K562 (cell line): ENCODE results near the gene ZNF17. TPM values are rescaled to one million over a fixed set of nuclear protein-coding genes. Genes with fewer than 3 reads are reported as not detected.

Experiments used
- ATAC-seq: fragments of 200-7000 bp; cut with Tn5 transposase; 3 replicates; pipeline ENCODE4 v1.9.1; 2020; ENCODE audit warnings: moderate library complexity
- BruUV-seq: library from RNA; stranded (reverse); fragments of 400-500 nt; replicated peaks from 2 replicates; lab custom pipeline; 2021; lab: Mats Ljungman, UMichigan
- CTCF ChIA-PET: fragments of 300-600 bp; formaldehyde crosslinking; extraction: SDS; loops from one replicate; lab custom pipeline; 2021; ENCODE audit warnings: low intra/inter-chr PET ratio; lab: Yijun Ruan, JAX
- POLR2A ChIA-PET: fragments of 300-600, 350-650 bp; sonication (Branson Sonifier 250); formaldehyde crosslinking; extraction: SDS; loops from one replicate; lab custom pipeline; 2021; ENCODE audit warnings: antibody characterized with exemption, inconsistent platforms; lab: Yijun Ruan, JAX
- DNase-seq, 4 experiments: peaks; one replicate each; pipeline versions ENCODE4 v3.0.0 to v3.0.0-alpha.2; 2011 to 2018; ENCODE audit warnings: low spot score in 3 of 4, mixed read lengths in 3 of 4; ENCODE audit errors: extremely low read depth in 1 of 4
- FAIRE-seq: peaks from 2 replicates; lab custom pipeline; 2011; peaks lifted over from hg19 to GRCh38; lab: Jason Lieb, UNC
- H2AFZ ChIP-seq: 2 replicates; pipeline ENCODE4 v1.6.0; 2011; ENCODE audit warnings: low read depth, low read length, control low read depth, inconsistent platforms
- H3K27ac ChIP-seq: fragments of 200-600 bp; 3 replicates; pipeline ENCODE4 v1.8.0; 2011; ENCODE audit warnings: low read depth, mild to moderate bottlenecking, control low read depth, inconsistent platforms, low read length, moderate library complexity, mixed read lengths; ENCODE audit errors: extremely low read depth
- H3K27me3 ChIP-seq, 2 experiments: fragments of 300-600 bp in 1 of 2; 2 replicates in 1 of 2; 3 replicates in 1 of 2; pipeline versions ENCODE4 v1.6.0 to v1.8.0; 2011; ENCODE audit warnings: inconsistent platforms in 2 of 2, low read length in 2 of 2, mild to moderate bottlenecking in 1 of 2, mixed read lengths in 1 of 2, moderate library complexity in 1 of 2; ENCODE audit not compliant: control insufficient read depth in 2 of 2, insufficient read depth in 2 of 2
- H3K36me3 ChIP-seq: fragments of 300-600 bp; 3 replicates; pipeline ENCODE4 v1.8.0; 2011; ENCODE audit warnings: mild to moderate bottlenecking, low read length, inconsistent platforms; ENCODE audit not compliant: control insufficient read depth, insufficient read depth
- H3K4me1 ChIP-seq, 2 experiments: fragments of 200-600 bp in 1 of 2; replicated peaks in 1 of 2; 2 replicates in 1 of 2; 3 replicates in 1 of 2; pipeline versions ENCODE4 v1.5.1 to v1.8.0; 2011; ENCODE audit warnings: inconsistent platforms in 2 of 2, low read length in 2 of 2, mild to moderate bottlenecking in 1 of 2, mixed read lengths in 1 of 2, moderate library complexity in 1 of 2; ENCODE audit not compliant: control insufficient read depth in 2 of 2, insufficient read depth in 2 of 2
- H3K4me2 ChIP-seq: 2 replicates; pipeline ENCODE4 v1.6.1; 2011; ENCODE audit warnings: low read length, control low read depth, inconsistent platforms, mixed read lengths; ENCODE audit not compliant: insufficient read depth
- H3K4me3 ChIP-seq: fragments of 200-600 bp; sonication (generic), shearing (Covaris generic); 2 replicates; pipeline ENCODE4 v1.5.1; 2016; ENCODE audit warnings: control low read depth, inconsistent platforms
- H3K79me2 ChIP-seq: fragments of 200-600 bp; 3 replicates; pipeline ENCODE4 v1.8.0; 2011; ENCODE audit warnings: low read length, inconsistent platforms; ENCODE audit not compliant: control insufficient read depth, insufficient read depth
- H3K9ac ChIP-seq, 2 experiments: 2 replicates each; pipeline versions ENCODE4 v1.6.0 to v1.6.1; 2011; ENCODE audit warnings: low read depth in 2 of 2, low read length in 2 of 2, control low read depth in 1 of 2, inconsistent platforms in 1 of 2, mild to moderate bottlenecking in 1 of 2, mixed read lengths in 1 of 2; ENCODE audit not compliant: insufficient read depth in 1 of 2
- H3K9me1 ChIP-seq: one replicate; pipeline ENCODE4 v1.6.0; 2011; ENCODE audit warnings: inconsistent platforms, mild to moderate bottlenecking, low read length, moderate library complexity; ENCODE audit not compliant: control insufficient read depth, insufficient read depth
- H3K9me3 ChIP-seq: replicated peaks from 2 replicates; pipeline ENCODE4 v1.5.1; 2011; ENCODE audit warnings: low read depth, low read length, inconsistent platforms; ENCODE audit not compliant: control insufficient read depth, insufficient read depth
- H4K20me1 ChIP-seq: replicated peaks from 2 replicates; pipeline ENCODE4 v1.6.1; 2011; ENCODE audit warnings: low read length, inconsistent platforms, mixed read lengths; ENCODE audit not compliant: control insufficient read depth, insufficient read depth
- ARID2 ChIP-seq: fragments of 450-650 bp; IDR thresholded peaks from 2 replicates; pipeline ENCODE4 v1.6.1; 2017; ENCODE audit warnings: antibody characterized with exemption, mild to moderate bottlenecking
- E2F3 ChIP-seq: fragments of 250-450 bp; sonication (Bioruptor Pico); IDR thresholded peaks from 2 replicates; pipeline ENCODE4 v1.4.0; 2020; ENCODE audit warnings: mild to moderate bottlenecking
- E2F5 ChIP-seq: sonication (generic); formaldehyde crosslinking; IDR thresholded peaks from 2 replicates; pipeline ENCODE4 v1.8.0; 2022; ENCODE audit warnings: mild to moderate bottlenecking, missing genetic modification reagents
- PBX2 ChIP-seq, 2 experiments: IDR thresholded peaks in 1 of 2; conservative IDR thresholded peaks in 1 of 2; 2 replicates each; pipeline ENCODE4 v1.6.1; 2016; ENCODE audit warnings: low read depth in 2 of 2, mild to moderate bottlenecking in 1 of 2, missing compliant biosample characterization in 1 of 2, missing genetic modification characterization in 1 of 2, moderate library complexity in 1 of 2
- RCOR1 ChIP-seq, 2 experiments: IDR thresholded peaks; 2 replicates each; pipeline ENCODE4 v1.6.1; 2012; ENCODE audit warnings: low read depth in 2 of 2, low read length in 2 of 2, borderline replicate concordance in 1 of 2, improper control_type of control experiment in 1 of 2
- SP2 ChIP-seq: IDR thresholded peaks from 2 replicates; pipeline ENCODE4 v1.6.1; 2011; ENCODE audit warnings: mild to moderate bottlenecking, low read depth, low read length, moderate library complexity; ENCODE audit not compliant: poor library complexity, severe bottlenecking; ENCODE audit errors: extremely low read depth
- TOE1 ChIP-seq, 2 experiments: fragments of 450-650 bp in 1 of 2; sonication (generic) in 1 of 2; formaldehyde crosslinking in 1 of 2; IDR thresholded peaks; 2 replicates each; pipeline versions ENCODE4 v1.7.1 to v1.8.0; 2016 to 2022; ENCODE audit warnings: borderline replicate concordance in 2 of 2, mild to moderate bottlenecking in 2 of 2, antibody characterized with exemption in 1 of 2, inconsistent platforms in 1 of 2, low read depth in 1 of 2, missing genetic modification reagents in 1 of 2, moderate library complexity in 1 of 2
- WGBS: fragments of 100-300 bp; shearing (Covaris generic); methylation state at CpG from one replicate; pipeline ENCODE4 v1.1.6; 2016; ENCODE audit warnings: low coverage, mixed read lengths; ENCODE audit not compliant: insufficient coverage; ENCODE audit errors: missing lambda C conversion rate; 5-methylcytosine and 5-hydroxymethylcytosine counted together
- in situ Hi-C: fragments of 300-500 bp; cut with MboI; formaldehyde crosslinking; loops from 4 replicates; pipeline ENCODE4 v1.15.0; 2018; ENCODE audit warnings: inconsistent platforms, mixed read lengths
- intact Hi-C: fragments of 100-400 bp; cut with micrococcal nuclease; formaldehyde crosslinking; loops from 2 replicates; pipeline ENCODE4 v1.14.2; 2022
- polyA plus RNA-seq, 8 experiments: library from polyadenylated mRNA; depleted of rRNA in 4 of 8; stranded (reverse) in 5 of 8; unstranded in 3 of 8; fragments of >200 nt; fragmentation: Nextera tagmentation in 2 of 8; fragmentation: Illumina TruSeq in 1 of 8; extraction: Ambion mirVana in 2 of 8; extraction: Trizol in 1 of 8; gene quantifications; 2 replicates each; pipeline versions ENCODE4 v1.2.1 to v1.2.3, GENCODE V29; 2011 to 2014; ENCODE audit warnings: inconsistent platforms in 1 of 8, missing spikeins in 1 of 8
- total RNA-seq, 7 experiments: library from RNA; depleted of rRNA in 6 of 7; stranded (reverse); fragments of >200 nt in 6 of 7; fragmentation: Illumina TruSeq in 2 of 7; extraction: Trizol in 2 of 7; gene quantifications; 2 replicates each; pipeline versions ENCODE4 v1.2.1 to v1.2.3, GENCODE V29; 2011 to 2021; ENCODE audit warnings: low replicate concordance in 1 of 7
- TF ChIP-seq, protein P1 (sequence below): fragments of 250-450 bp; sonication (Bioruptor Pico); IDR thresholded peaks from 2 replicates; pipeline ENCODE4 v1.8.0; 2021; ENCODE audit warnings: borderline replicate concordance, mild to moderate bottlenecking, moderate library complexity; ENCODE audit not compliant: poor library complexity, severe bottlenecking
- TF ChIP-seq, protein P2 (sequence below): fragments of 450-650 bp; formaldehyde crosslinking; IDR thresholded peaks from 2 replicates; pipeline ENCODE4 v1.4.0; 2022; ENCODE audit warnings: missing genetic modification characterization

The ZNF17 gene
- total and polyA plus RNA-seq, 9 of the 15 experiments (the other 6 are each of a cell fraction or from before 2014, with no cell fraction given): 5.3 to 8.6 (median 6.5) TPM

- ChIA-PET POLR2A (interaction anchor here (0.6 to 1.3 kb wide), 5 partner anchors 8 to 630 kb away, joined by 3 to 5 read pairs (median 3); partner anchors contain the start of gene ZNF548), CTCF (no interaction called here)
- Histone ChIP-seq H3K9me3 (peaks cover 2% of the 10 kb centered on the region), H3K4me3 (peak within 1 kb of the TSS; percentile 78), H3K4me1 (peaks cover 5 to 9% of the 10 kb centered on the region in 2 experiments; a peak in 3 of 5 replicates), H3K79me2 (peaks cover 47% of the 10 kb centered on the region), H3K4me2 (peak within 1 kb of the TSS; percentile 88), H4K20me1 (0 out of 2 replicates have a peak, but pooled peaks cover 8% of the 10 kb centered on the region), H3K36me3 (peaks cover 17% of the 10 kb centered on the region; the same call in 2 of the 3 replicates), H3K9ac (peak within 1 kb of the TSS; percentile 72 to 91), H3K9me1 (no peaks in the 10 kb centered on the region), H3K27me3 (no peaks in the 10 kb centered on the region), H3K27ac (peak within 1 kb of the TSS; percentile 65), H2AFZ (peak within 1 kb of the TSS; percentile 95)
- TSS peak; percentile 70 for BruUV-seq
- in situ Hi-C loops (no loop called here), intact Hi-C loops (loop anchor here (1.0 kb wide), 1 partner anchor 155 kb away; the partner anchor contains the start of gene ZNF460)
- ATAC-seq (peak; percentile 97), FAIRE-seq (peak; percentile 96), DNase-seq (peak; percentile 94 to 99 (median 95))
- WGBS: under 1% methylated on average over 58 of the region's 61 CpGs
- TF ChIP-seq E2F3 (CRISPR knock-in tag) (no peak), SP2 (no peak), ARID2 (no peak), PBX2 (CRISPR knock-in tag; IDR thresholded peaks at IDR 0.05; ENCODE audit: low read depth) (no peak), PBX2 (tag; conservative IDR thresholded peaks at IDR 0.05; ENCODE audit: low read depth) (peak; percentile 89), E2F5 (CRISPR knock-in tag) (no peak), RCOR1 (IDR thresholded peaks at IDR 0.05; ENCODE audit: borderline replicate concordance in 1 of 2, low read depth in 2 of 2, low read length in 2 of 2) (no peak), TOE1 (IDR thresholded peaks at IDR 0.05; ENCODE audit: borderline replicate concordance) (no peak), TOE1 (CRISPR knock-in tag; IDR thresholded peaks at IDR 0.05; ENCODE audit: borderline replicate concordance, low read depth) (no peak)
- TF ChIP-seq, protein P1, sequence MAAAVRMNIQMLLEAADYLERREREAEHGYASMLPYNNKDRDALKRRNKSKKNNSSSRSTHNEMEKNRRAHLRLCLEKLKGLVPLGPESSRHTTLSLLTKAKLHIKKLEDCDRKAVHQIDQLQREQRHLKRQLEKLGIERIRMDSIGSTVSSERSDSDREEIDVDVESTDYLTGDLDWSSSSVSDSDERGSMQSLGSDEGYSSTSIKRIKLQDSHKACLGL: no peak
- TF ChIP-seq, protein P2, sequence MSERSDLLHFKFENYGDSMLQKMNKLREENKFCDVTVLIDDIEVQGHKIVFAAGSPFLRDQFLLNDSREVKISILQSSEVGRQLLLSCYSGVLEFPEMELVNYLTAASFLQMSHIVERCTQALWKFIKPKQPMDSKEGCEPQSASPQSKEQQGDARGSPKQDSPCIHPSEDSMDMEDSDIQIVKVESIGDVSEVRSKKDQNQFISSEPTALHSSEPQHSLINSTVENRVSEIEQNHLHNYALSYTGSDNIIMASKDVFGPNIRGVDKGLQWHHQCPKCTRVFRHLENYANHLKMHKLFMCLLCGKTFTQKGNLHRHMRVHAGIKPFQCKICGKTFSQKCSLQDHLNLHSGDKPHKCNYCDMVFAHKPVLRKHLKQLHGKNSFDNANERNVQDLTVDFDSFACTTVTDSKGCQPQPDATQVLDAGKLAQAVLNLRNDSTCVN (CRISPR knock-in tag): no peak
Measured at GRCh38 chr19:57435062-57435978, 24.4 kb downstream of the ZNF17 start, which contains the start of gene ZNF749. Gene ZNF749 (plus strand): TSS chr19:57435325. CDS start chr19:57435579, 254 bp downstream.
